Mucosa of descending colon (tissue), 3 donors: ENCODE results near the gene MAML3. TPM values are rescaled to one million over a fixed set of nuclear protein-coding genes. Genes with fewer than 3 reads are reported as not detected.

ENCODE experiments used
- ATAC-seq: fragments of 200-7000 bp; cut with Tn5 transposase; one replicate; pipeline ENCODE4 v1.9.1; 2020; ENCODE audit warnings: mild to moderate bottlenecking, moderate library complexity
- DNase-seq, 3 donors: peaks; one replicate each; pipeline ENCODE4 v3.0.0-alpha.2; 2020
- H3K36me3 ChIP-seq: fragments of 200-600 bp; one replicate; pipeline ENCODE4 v1.8.0; 2021; ENCODE audit warnings: low read depth, mild to moderate bottlenecking
- H3K4me1 ChIP-seq: fragments of 200-600 bp; one replicate; pipeline ENCODE4 v1.8.0; 2021; ENCODE audit warnings: low read depth, mild to moderate bottlenecking
- H3K4me3 ChIP-seq: fragments of 200-600 bp; one replicate; pipeline ENCODE4 v1.8.0; 2021; ENCODE audit warnings: mild to moderate bottlenecking
- H3K9me3 ChIP-seq: fragments of 200-600 bp; one replicate; pipeline ENCODE4 v1.8.0; 2021; ENCODE audit warnings: mild to moderate bottlenecking
- intact Hi-C, 2 donors: fragments of 100-400 bp; cut with DNase I in 1 of 2; cut with micrococcal nuclease in 1 of 2; formaldehyde crosslinking; loops; one replicate each; pipeline versions ENCODE4 v1.11.0 to v1.11.1; 2022; cut with DNase I, micrococcal nuclease
- total RNA-seq, 3 donors: library from RNA; stranded (reverse); fragmentation: NEBNext Ultra II Directional in 2 of 3; extraction: Animal tissue kit (Norgen Biotek cat#: 25700) in 2 of 3; gene quantifications; one replicate each; pipeline versions ENCODE4 v1.2.1 to v1.2.4, GENCODE V29; 2021 to 2023
- TF ChIP-seq, protein P1 (sequence below): fragments of 200-600 bp; IDR thresholded peaks from one replicate; pipeline ENCODE4 v1.8.0; 2022; ENCODE audit warnings: antibody characterized with exemption, mild to moderate bottlenecking
- donor health status: DM: no; HTN: no; CAD: no; lungs with moderate emphysema.
- donor health status: DM: no; HTN: no; CAD: no.
- donor health status: DM: no; HTN: yes; CAD: no.

Gene MAML3
- total RNA-seq, 3 donors from 2014 or later, result 10.4 to 23.5 (median 14.8) TPM

DNA sequence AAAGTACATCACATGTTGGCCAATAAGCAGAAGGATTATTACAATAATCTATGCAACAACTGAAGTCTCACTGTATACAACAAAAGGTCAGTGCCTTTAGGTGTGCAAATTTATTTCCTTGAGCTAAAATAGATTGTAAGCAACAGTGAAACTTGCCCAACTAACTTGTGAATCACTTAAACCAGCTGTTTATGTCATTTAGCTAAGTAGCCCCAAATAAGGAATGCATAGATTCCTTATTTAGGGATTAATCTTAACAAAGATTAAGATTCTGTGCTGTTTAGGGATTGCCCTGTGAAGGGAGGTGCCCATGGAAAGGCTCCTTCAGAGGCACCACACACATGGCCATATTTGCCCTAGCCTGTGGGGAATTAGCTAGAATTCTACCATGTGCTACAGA lies 168.6 kb downstream of the MAML3 start:
- no peaks in the 10 kb centered on the region for H3K9me3 ChIP-seq
- ATAC-seq, result no peak
- TF ChIP-seq, protein P1, sequence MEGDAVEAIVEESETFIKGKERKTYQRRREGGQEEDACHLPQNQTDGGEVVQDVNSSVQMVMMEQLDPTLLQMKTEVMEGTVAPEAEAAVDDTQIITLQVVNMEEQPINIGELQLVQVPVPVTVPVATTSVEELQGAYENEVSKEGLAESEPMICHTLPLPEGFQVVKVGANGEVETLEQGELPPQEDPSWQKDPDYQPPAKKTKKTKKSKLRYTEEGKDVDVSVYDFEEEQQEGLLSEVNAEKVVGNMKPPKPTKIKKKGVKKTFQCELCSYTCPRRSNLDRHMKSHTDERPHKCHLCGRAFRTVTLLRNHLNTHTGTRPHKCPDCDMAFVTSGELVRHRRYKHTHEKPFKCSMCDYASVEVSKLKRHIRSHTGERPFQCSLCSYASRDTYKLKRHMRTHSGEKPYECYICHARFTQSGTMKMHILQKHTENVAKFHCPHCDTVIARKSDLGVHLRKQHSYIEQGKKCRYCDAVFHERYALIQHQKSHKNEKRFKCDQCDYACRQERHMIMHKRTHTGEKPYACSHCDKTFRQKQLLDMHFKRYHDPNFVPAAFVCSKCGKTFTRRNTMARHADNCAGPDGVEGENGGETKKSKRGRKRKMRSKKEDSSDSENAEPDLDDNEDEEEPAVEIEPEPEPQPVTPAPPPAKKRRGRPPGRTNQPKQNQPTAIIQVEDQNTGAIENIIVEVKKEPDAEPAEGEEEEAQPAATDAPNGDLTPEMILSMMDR, result no peak
- H3K4me1 ChIP-seq, result no peaks in the 10 kb centered on the region
- intact Hi-C loops, result no loop called here
- DNase-seq, result no peak
- no peak overlapping the region for H3K4me3 ChIP-seq
- H3K36me3 ChIP-seq, result no peaks in the 10 kb centered on the region

DNA sequence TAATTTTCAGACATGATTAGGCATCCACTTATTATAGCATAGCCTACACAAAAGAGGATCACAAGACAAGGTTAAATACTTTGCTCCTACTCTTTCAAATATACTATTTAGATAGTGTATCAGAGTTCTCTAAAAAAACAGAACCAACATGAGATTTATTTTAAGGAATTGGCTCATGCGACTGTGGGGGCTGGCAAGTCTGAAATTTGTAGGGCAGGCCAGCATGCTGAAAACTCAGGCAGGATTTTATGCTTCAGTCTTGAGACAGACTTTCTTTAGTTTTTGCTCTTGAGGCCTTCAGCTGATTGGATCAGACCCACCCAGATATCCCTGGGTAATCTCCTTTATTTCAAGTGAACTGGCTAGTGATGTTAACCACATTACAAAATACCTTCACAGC lies 169.5 kb downstream of the MAML3 start:
- Histone ChIP-seq H3K9me3 (no peaks in the 10 kb centered on the region), H3K4me1 (no peaks in the 10 kb centered on the region), H3K4me3 (no peak overlapping the region), H3K36me3 (no peaks in the 10 kb centered on the region)
- ATAC-seq (no peak), DNase-seq (no peak)
- TF ChIP-seq, protein P1, result no peak
- intact Hi-C loops, result no loop called here

DNA sequence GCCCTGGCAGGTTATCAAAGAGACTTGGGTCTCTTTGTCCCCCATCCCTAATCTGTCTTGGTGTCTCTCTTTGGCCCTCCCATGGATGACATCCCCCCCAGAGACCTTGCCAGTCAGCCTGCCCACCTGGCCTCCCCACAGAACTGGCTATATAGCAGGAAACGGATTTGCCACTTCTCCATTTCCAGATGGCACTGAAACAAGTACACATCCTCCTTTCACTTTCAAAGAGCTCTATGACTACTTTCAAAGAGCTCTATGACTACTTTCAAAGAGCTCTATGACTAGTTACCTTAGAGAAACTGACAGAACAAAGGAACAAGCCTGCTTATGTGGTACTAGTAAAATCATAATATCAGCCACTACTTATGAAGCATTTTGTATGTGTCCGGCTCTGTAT lies 175.3 kb downstream of the MAML3 start:
- intact Hi-C loops, result no loop called here
- H3K9me3 ChIP-seq, result no peaks in the 10 kb centered on the region
- peaks cover 5% of the 10 kb centered on the region for H3K4me1 ChIP-seq
- TF ChIP-seq, protein P1, result no peak
- ATAC-seq (peak; percentile 67), DNase-seq (no peak)
- H3K4me3 ChIP-seq, result no peak overlapping the region
- H3K36me3 ChIP-seq, result no peaks in the 10 kb centered on the region

DNA sequence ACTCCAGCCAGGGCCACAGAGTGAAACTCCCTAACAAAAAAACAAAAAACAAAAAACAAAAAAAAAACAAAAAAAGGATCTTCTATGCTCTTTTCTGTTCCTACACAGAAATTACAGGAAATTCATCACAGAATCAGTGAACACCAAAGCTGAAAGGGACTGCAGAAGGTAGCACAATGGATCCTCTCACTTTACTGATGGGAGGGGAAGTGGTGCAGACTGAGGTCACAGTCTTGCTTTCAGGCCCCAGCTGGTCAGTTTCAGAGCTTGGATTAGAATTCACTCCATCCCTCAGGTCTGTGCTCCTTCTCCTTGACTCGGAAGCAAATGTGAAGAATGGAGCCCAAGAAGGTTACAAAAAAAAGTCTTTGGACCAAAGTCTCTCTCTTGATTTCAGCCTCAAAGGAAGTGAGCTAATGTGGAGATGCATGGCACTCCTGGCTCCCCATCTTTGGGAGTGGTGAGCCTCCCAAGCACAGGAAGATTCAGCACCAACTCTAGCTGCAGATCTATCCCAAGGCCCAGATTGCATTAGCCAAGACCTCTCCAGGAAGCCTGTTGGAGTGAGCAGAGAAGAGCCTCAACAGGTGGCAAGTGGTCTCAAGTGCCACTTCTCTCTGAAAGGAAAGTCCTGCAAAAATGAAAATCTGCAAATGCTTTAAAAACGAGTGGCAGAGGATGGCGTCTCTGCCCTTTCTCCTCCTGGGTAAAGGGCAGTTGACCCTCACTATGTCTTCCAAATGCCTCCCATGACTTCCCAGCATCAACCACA lies 176.0 kb downstream of the MAML3 start:
- TF ChIP-seq, protein P1, result no peak
- Histone ChIP-seq H3K9me3 (no peaks in the 10 kb centered on the region), H3K4me3 (no peak overlapping the region), H3K4me1 (peaks cover 5% of the 10 kb centered on the region), H3K36me3 (no peaks in the 10 kb centered on the region)
- intact Hi-C loops, result no loop called here
- no peak for DNase-seq
- ATAC-seq, result no peak

DNA sequence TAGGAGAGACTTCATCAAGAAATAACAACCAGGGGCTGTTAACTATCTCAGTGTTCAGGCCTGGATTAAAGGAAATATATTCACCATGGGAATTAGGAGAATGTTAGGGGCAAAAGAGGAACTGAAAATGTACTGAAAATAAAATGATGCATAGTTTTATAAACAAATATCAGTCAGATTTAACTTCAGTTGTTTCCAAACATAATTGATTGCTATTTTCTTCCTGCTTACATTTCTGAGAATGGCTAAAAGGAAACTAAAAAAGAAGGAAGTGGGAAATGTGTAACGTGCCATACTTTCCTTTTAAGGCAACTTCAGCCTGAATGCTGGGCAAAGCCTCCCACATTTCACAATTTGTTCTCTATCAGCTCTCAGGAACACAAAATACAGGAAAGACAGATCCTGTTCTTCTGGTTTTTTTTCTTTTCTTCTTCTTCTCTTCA lies 178.1 kb downstream of the MAML3 start:
- intact Hi-C loops, result no loop called here
- Histone ChIP-seq H3K9me3 (no peaks in the 10 kb centered on the region), H3K4me3 (no peak overlapping the region), H3K4me1 (peaks cover 5% of the 10 kb centered on the region), H3K36me3 (no peaks in the 10 kb centered on the region)
- peak; percentile 76 for ATAC-seq
- no peak for DNase-seq
- TF ChIP-seq, protein P1, result no peak
